Fibroblast of mammary gland (primary cell): Measurements from ENCODE around the gene EIF3I.

Experiments used
- DNase-seq: peaks from one replicate; pipeline ENCODE4 v3.0.0-alpha.2; 2010; ENCODE audit warnings: low read depth
- H3K4me3 ChIP-seq: 2 replicates; pipeline ENCODE4 v1.5.1; 2011; ENCODE audit warnings: low read depth, mild to moderate bottlenecking, low read length, moderate library complexity; ENCODE audit not compliant: control insufficient read depth
- TF ChIP-seq, protein P1 (sequence below): conservative IDR thresholded peaks from 2 replicates; pipeline ENCODE4 v1.5.1; 2011; ENCODE audit warnings: low read depth, low read length, inconsistent platforms; ENCODE audit not compliant: control insufficient read depth, insufficient read depth

Gene EIF3I

DNA sequence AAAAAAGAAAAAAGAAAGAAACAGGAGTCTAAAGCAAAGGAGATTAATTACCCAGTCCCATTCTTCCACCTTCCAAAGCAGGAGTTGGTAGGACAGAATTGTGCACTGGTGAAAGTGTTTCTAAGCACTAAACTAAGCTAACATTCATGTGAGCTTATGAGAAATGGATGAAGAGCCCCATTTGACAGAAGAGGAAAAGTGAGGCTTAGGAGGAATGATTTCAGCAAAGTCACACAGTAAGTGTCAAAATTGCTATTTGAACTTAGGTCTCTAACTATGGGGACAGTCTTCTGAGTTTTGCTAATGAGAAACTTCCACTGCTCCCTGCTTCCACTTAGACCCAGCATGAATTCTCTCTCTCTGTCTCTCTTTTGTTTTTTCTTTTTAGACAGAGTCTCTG is 47.5 kb downstream of the EIF3I start:
- TF ChIP-seq, protein P1, sequence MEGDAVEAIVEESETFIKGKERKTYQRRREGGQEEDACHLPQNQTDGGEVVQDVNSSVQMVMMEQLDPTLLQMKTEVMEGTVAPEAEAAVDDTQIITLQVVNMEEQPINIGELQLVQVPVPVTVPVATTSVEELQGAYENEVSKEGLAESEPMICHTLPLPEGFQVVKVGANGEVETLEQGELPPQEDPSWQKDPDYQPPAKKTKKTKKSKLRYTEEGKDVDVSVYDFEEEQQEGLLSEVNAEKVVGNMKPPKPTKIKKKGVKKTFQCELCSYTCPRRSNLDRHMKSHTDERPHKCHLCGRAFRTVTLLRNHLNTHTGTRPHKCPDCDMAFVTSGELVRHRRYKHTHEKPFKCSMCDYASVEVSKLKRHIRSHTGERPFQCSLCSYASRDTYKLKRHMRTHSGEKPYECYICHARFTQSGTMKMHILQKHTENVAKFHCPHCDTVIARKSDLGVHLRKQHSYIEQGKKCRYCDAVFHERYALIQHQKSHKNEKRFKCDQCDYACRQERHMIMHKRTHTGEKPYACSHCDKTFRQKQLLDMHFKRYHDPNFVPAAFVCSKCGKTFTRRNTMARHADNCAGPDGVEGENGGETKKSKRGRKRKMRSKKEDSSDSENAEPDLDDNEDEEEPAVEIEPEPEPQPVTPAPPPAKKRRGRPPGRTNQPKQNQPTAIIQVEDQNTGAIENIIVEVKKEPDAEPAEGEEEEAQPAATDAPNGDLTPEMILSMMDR: no peak
- DNase-seq: no peak
- no peak overlapping the region for H3K4me3 ChIP-seq

DNA sequence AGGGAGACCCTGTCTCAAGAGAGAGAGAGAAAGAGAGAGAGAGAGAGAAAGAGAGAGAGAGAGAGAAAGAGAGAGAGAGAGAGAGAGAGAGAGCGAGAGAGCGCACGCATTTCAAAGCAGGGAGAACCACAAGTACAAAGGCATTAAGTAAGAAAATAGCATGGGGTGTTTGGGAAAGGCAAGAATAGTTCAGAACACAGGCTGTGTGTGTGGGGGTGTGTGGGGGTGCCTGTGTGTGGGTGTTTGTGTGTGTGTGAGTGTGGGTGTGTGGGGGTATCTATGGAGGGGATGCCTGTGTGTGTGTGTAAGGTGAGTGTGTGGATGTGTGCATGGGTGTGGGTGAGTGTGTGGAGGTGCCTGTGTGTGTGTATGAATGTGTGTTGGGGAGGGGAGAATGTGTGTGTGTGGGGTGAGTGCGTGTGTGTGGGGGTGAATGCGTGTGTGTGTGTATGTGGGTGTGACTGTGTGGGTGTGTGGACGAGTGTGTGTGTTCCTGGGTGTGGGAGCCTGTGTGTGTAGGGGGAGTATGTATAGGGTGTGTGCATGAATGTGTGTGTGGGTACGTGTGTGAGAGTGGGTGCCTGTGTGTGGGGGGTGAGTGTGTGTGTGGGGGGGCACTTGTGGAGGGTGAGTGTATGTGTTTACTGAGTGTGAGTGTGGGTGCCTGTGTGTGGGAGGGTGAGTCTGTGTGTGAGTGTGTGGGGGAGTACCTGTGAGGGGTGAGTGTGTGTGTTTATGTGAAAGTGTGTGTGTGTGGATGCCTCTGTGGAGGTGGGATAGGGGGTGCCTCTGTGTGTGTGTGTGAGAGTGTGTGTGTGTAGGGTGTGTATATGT is 50.6 kb downstream of the EIF3I start:
- no peak for DNase-seq
- TF ChIP-seq, protein P1: no peak
- no peak overlapping the region for H3K4me3 ChIP-seq

DNA sequence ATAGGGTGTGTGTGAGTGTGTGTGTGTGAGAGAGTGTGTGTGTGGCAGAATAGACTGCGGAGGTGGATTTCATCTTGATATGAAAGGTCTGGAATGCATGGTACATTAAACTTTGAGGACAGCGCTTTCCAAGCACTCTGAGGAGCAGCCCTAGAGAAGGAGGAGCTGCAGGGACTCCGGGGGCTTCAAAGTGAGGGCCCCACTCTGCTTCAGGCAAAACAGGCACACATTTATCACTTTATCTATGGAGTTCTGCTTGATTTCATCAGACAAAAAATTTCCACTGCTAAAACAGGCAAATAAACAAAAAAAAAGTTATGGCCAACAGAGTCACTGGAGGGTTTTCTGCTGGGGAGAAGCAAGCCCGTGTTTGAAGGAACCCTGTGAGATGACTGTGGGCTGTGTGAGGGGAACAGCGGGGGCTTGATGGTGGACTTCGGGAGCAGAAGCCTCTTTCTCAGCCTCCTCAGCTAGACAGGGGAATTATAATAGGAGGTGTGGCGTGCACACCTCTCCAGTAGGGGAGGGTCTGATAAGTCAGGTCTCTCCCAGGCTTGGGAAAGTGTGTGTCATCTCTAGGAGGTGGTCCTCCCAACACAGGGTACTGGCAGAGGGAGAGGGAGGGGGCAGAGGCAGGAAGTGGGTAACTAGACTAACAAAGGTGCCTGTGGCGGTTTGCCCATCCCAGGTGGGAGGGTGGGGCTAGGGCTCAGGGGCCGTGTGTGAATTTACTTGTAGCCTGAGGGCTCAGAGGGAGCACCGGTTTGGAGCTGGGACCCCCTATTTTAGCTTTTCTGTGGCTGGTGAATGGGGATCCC is 51.4 kb downstream of the EIF3I start:
- H3K4me3 ChIP-seq: no peak overlapping the region
- no peak for DNase-seq

GRCh38 chr1:32274646-32275340 is 52.6 kb downstream of the EIF3I start:
- no peak overlapping the region for H3K4me3 ChIP-seq
- DNase-seq: no peak
- TF ChIP-seq, protein P1: no peak

More for the DNA sequence above, 51.4 kb downstream of the EIF3I start:
- TF ChIP-seq, protein P1: no peak

GRCh38 chr1:32275424-32275823 is 53.2 kb downstream of the EIF3I start:
- H3K4me3 ChIP-seq: no peak overlapping the region
- peak; percentile 4 for DNase-seq
- TF ChIP-seq, protein P1: no peak

GRCh38 chr1:32276032-32276782 is 54.0 kb downstream of the EIF3I start:
- no peak for DNase-seq
- H3K4me3 ChIP-seq: no peak overlapping the region
- TF ChIP-seq, protein P1: no peak
